ENCODE results near the gene TTC12. TPM values are rescaled to one million over a fixed set of nuclear protein-coding genes. Genes with fewer than 3 reads are reported as not detected.

Gene TTC12
- total and polyA plus RNA-seq, 2 of the 8 experiments (the other 6 are each of a cell fraction or from before 2014, with no cell fraction given), result 4.7 to 9.0 TPM

- no peak for TF ChIP-seq JUN (IDR thresholded peaks at IDR 0.05; ENCODE audit: low read depth, low read length)
- no peak for TF ChIP-seq GTF2F1 (IDR thresholded peaks at IDR 0.05; ENCODE audit: borderline replicate concordance, low read depth, low read length)
Observed at GRCh38 chr11:113315811-113316210, 1.4 kb downstream of the TTC12 start (continued).
